CD4-positive, CD25-positive, alpha-beta regulatory T cell (primary cell): ENCODE results near the gene MMEL1. TPM values are rescaled to one million over a fixed set of nuclear protein-coding genes. Genes with fewer than 3 reads are reported as not detected.

Experiments
- ATAC-seq, 2 donors: fragments of 150-1000 bp; cut with Tn5 transposase; one replicate each; pipeline ENCODE4 v1.10.0; 2021; ENCODE audit warnings: low read depth in 2 of 2, moderate number of reproducible peaks in 2 of 2, moderate library complexity in 1 of 2
- DNase-seq, 3 donors: peaks; one replicate each; pipeline versions ENCODE4 v3.0.0 to v3.0.0-alpha.2; 2012 to 2022; ENCODE audit warnings: mixed read lengths in 1 of 3
- H3K27ac ChIP-seq: one replicate; pipeline ENCODE4 v1.7.0; 2013; ENCODE audit warnings: mild to moderate bottlenecking, low read length; ENCODE audit not compliant: insufficient read depth, poor library complexity, severe bottlenecking
- H3K27me3 ChIP-seq: one replicate; pipeline ENCODE4 v1.7.0; 2013; ENCODE audit warnings: low read length; ENCODE audit not compliant: control insufficient read depth, insufficient read depth
- H3K36me3 ChIP-seq: one replicate; pipeline ENCODE4 v1.7.0; 2013; ENCODE audit warnings: mild to moderate bottlenecking, low read length, moderate library complexity; ENCODE audit not compliant: control insufficient read depth, insufficient read depth
- H3K4me1 ChIP-seq: 2 replicates; pipeline ENCODE4 v1.7.0; 2013; ENCODE audit warnings: mild to moderate bottlenecking, low read length; ENCODE audit not compliant: insufficient read depth, control insufficient read depth, poor library complexity, severe bottlenecking
- H3K4me3 ChIP-seq: one replicate; pipeline ENCODE4 v1.7.0; 2013; ENCODE audit warnings: low read depth, mild to moderate bottlenecking, low read length, moderate library complexity
- H3K9me3 ChIP-seq, 2 experiments: 1 replicate in 1 of 2; 2 replicates in 1 of 2; pipeline ENCODE4 v1.7.0; 2013; ENCODE audit warnings: low read length in 2 of 2, mild to moderate bottlenecking in 1 of 2, moderate library complexity in 1 of 2; ENCODE audit not compliant: control insufficient read depth in 2 of 2
- H3K27ac Mint-ChIP-seq, 3 donors: one replicate each; pipeline ENCODE4 v1.8.0; 2020 to 2022; ENCODE audit warnings: mild to moderate bottlenecking in 3 of 3, mixed read lengths in 3 of 3, moderate library complexity in 2 of 3
- H3K27me3 Mint-ChIP-seq: one replicate; pipeline ENCODE4 v1.8.0; 2022; ENCODE audit warnings: mild to moderate bottlenecking, mixed read lengths
- H3K36me3 Mint-ChIP-seq: one replicate; pipeline ENCODE4 v1.8.0; 2020; ENCODE audit warnings: mixed read lengths
- H3K4me1 Mint-ChIP-seq, 4 donors: one replicate each; pipeline ENCODE4 v1.8.0; 2020 to 2022; ENCODE audit warnings: mixed read lengths in 4 of 4, mild to moderate bottlenecking in 1 of 4
- H3K4me3 Mint-ChIP-seq, 4 donors: one replicate each; pipeline ENCODE4 v1.8.0; 2020 to 2022; ENCODE audit warnings: mild to moderate bottlenecking in 4 of 4, mixed read lengths in 4 of 4, moderate library complexity in 3 of 4
- H3K9me3 Mint-ChIP-seq, 7 donors: one replicate each; pipeline ENCODE4 v1.8.0; 2020 to 2022; ENCODE audit warnings: mixed read lengths in 7 of 7, mild to moderate bottlenecking in 3 of 7, moderate library complexity in 2 of 7
- polyA plus RNA-seq, 4 donors: library from polyadenylated mRNA; unstranded; fragments of 300-500 nt; fragmentation: Illumina TruSeq; gene quantifications; one replicate each; pipeline ENCODE4 v1.2.3, GENCODE V29; 2021
- total RNA-seq: library from RNA; stranded (reverse); gene quantifications from one replicate; pipeline ENCODE4 v1.2.3, GENCODE V29; 2022

MMEL1 gene
- total and polyA plus RNA-seq, 5 donors from 2014 or later = 0.79 to 18.1 (median 15.2) TPM

DNA sequence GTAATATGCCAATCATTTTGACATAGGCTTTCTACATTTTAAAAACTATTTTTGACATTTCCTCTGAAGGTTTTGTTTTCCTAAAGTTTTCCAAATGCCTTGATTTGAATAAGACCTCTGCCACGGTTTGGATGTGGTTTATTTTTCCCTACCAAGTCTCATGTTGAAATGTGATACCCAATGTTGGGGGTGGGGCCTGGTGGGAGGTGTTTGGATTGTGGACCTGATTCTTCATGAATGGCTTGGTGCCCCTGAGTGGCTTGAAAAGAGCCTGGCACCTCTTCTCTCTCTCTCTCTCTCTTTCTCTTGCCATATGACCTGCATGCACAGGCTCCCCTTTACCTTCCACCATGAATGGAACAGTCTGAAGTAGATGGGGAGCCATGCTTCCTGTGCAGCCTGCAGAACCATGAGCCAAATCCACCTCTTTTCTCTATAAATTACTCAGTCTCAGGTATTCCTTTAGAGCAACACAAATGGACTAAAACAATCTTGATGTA is 14.8 kb downstream of the MMEL1 start:
- Mint-ChIP-seq H3K4me3 (no peak overlapping the region), H3K4me1 (peaks cover 0 to 7% (median 2%) of the 10 kb centered on the region in 4 donors), H3K27ac (no peak overlapping the region), H3K27me3 (peaks cover 16% of the 10 kb centered on the region), H3K36me3 (peaks cover 8% of the 10 kb centered on the region), H3K9me3 (peaks cover 0 to 39% (median 14%) of the 10 kb centered on the region in 7 donors)
- H3K9me3 ChIP-seq = peaks cover 23 to 24% of the 10 kb centered on the region in 2 experiments
- no peaks in the 10 kb centered on the region for H3K4me1 ChIP-seq
- no peaks in the 10 kb centered on the region for H3K27me3 ChIP-seq
- H3K27ac ChIP-seq = no peak overlapping the region
- DNase-seq (no peak), ATAC-seq (no peak)
- no peak overlapping the region for H3K4me3 ChIP-seq
- no peaks in the 10 kb centered on the region for H3K36me3 ChIP-seq

DNA sequence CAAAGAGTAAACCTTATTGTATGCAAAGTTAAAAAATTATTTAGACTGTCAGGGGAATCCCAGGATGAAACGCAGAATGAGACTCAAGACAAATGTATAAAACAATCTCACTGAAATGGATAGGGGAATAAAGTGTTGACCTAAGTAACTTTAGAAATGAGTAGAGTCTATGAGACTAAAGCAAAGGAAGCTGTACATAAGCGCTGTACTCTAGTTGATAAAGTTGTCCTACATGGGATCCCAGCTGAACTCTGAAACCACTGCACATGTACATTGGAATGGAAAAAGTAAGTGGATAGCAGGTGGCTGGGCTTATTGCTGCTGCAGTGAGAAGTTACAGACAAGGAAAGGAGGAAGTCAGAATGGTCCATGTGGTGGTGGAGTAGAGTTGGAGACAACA is 18.7 kb downstream of the MMEL1 start:
- peaks cover 0 to 7% (median 2%) of the 10 kb centered on the region in 4 donors for H3K4me1 Mint-ChIP-seq
- no peak for ATAC-seq
- peaks cover 10% of the 10 kb centered on the region for H3K27me3 Mint-ChIP-seq

DNA sequence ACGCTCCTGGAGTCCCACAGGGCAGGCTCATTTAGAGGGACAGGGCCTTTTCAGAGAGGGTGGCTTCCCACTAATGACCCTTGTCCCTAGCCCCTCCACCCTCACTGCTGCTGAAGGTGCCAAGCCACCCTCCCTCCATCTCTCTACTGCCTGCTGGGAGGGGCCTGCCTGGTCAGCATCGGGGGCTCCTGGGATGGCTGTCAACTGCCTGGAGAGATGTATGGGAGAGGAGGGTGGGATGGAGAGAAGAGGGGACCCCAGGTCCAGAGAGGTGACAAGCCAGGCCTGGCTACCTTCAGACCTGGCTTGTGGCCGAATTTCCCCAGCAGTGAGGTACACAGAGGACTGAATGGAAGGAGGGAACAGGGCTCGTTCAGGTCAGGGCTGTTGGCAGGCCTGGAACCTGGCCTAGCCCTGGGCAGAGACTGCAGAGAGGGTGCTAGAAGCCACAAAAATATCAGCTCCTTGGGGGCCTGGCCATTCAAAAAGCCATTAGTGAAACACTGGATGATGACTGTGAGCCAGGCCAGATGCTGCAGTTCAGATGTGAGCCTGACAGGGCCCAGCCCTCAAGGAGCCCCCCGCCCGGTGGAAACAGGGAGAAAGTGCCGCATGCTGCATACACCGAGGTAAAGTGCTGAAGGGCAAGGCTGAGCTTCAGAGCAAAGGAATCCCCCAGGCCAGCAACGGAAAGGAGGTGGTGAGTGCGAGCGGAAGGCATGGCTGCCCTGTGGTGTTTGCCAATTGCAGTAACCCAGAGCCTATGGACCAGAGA is 20.0 kb downstream of the MMEL1 start:
- peaks cover 23 to 24% of the 10 kb centered on the region in 2 experiments for H3K9me3 ChIP-seq
- peaks cover 8% of the 10 kb centered on the region for H3K36me3 Mint-ChIP-seq
- H3K9me3 Mint-ChIP-seq = peaks cover 0 to 34% (median 13%) of the 10 kb centered on the region in 7 donors
- H3K27me3 Mint-ChIP-seq = peaks cover 10% of the 10 kb centered on the region
- no peak for DNase-seq
- ATAC-seq = no peak
- H3K27ac ChIP-seq = no peak overlapping the region
- H3K36me3 ChIP-seq = no peaks in the 10 kb centered on the region
- H3K4me3 ChIP-seq = no peak overlapping the region
- no peak overlapping the region for H3K4me3 Mint-ChIP-seq
- peaks cover 0 to 7% (median 2%) of the 10 kb centered on the region in 4 donors for H3K4me1 Mint-ChIP-seq
- H3K27me3 ChIP-seq = no peaks in the 10 kb centered on the region
- H3K27ac Mint-ChIP-seq = no peak overlapping the region
- no peaks in the 10 kb centered on the region for H3K4me1 ChIP-seq

More for the DNA sequence above, 18.7 kb downstream of the MMEL1 start:
- peaks cover 23 to 24% of the 10 kb centered on the region in 2 experiments for H3K9me3 ChIP-seq
- peaks cover 8% of the 10 kb centered on the region for H3K36me3 Mint-ChIP-seq
- no peak overlapping the region for H3K4me3 ChIP-seq
- no peaks in the 10 kb centered on the region for H3K27me3 ChIP-seq
- H3K27ac ChIP-seq = no peak overlapping the region
- no peaks in the 10 kb centered on the region for H3K36me3 ChIP-seq
- no peak for DNase-seq
- H3K27ac Mint-ChIP-seq = no peak overlapping the region
- peaks cover 0 to 36% (median 13%) of the 10 kb centered on the region in 7 donors for H3K9me3 Mint-ChIP-seq
- no peak overlapping the region for H3K4me3 Mint-ChIP-seq
- no peaks in the 10 kb centered on the region for H3K4me1 ChIP-seq

DNA sequence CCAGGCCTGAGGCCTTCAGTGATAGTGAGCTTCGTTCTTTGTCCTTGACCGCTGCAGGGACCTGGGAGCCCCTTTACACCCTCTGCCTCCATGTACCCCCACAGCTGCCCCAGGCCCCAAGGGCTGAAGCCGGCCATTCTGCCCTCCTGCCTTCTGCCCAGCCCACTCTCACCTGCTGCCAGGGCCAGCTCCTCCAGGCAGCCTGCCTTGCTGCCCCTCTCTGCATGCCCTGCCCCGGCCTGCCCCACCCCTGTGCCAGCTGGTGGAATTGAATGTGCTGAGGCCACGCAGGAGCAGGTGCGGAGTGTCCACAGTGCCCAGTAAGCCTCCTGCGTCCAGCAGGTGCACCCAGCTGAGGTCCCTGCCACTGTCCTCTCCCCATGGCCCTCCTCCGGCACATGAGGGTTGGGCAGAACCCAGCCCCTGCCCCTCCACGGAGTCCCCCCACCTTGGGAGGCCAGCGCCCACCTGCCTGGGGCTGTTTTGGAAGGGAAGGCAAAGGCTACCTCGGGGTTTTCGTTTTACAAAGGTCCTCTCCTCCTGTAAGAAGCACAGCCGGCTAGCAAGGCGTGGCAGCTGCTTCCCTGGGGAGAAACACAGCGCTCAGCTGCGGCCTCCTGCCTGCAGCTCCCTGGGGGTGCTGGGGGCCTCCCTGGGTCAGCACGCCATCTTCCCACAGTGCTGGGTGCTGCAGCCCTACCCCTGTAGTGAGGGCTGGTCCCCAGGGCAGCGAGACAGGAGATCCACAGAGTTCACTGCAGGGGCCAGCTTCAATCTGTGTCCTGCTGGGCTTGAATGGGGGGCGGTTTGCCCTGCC is 21.0 kb downstream of the MMEL1 start:
- no peaks in the 10 kb centered on the region for H3K36me3 ChIP-seq
- Mint-ChIP-seq H3K27me3 (peaks cover 10% of the 10 kb centered on the region), H3K4me1 (peaks cover 0 to 7% (median 2%) of the 10 kb centered on the region in 4 donors), H3K4me3 (no peak overlapping the region), H3K9me3 (peaks cover 0 to 34% (median 13%) of the 10 kb centered on the region in 7 donors), H3K36me3 (peaks cover 8% of the 10 kb centered on the region), H3K27ac (no peak overlapping the region)
- H3K4me1 ChIP-seq = no peaks in the 10 kb centered on the region
- H3K9me3 ChIP-seq = peaks cover 23 to 24% of the 10 kb centered on the region in 2 experiments
- DNase-seq (no peak), ATAC-seq (no peak)
- H3K4me3 ChIP-seq = no peak overlapping the region
- H3K27ac ChIP-seq = no peak overlapping the region
- no peaks in the 10 kb centered on the region for H3K27me3 ChIP-seq

DNA sequence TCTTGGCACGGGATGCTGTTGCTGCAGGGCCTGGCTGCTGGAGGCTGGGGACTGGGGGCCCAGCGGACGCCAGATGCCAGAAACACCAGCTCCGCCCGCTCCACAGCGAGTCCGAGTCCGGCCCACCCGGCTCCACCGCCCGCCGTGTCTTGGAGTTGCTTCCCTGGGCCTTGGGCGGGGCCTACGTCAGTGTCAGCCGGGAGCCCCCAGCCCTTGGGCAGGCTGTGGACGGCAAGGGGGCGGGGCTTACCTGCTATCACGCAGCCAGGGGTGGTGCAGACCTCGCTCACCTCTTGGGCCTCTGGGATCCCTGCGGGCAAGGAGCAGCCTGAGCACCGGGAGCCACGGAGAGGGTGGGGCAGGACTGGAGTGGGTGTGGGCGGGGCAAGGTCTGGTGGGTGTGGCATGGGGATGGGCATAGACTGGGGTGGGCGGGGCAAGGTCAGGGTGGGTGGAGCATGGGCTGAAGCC is 21.8 kb downstream of the MMEL1 start:
- Mint-ChIP-seq H3K36me3 (peaks cover 8% of the 10 kb centered on the region), H3K9me3 (peaks cover 0 to 26% (median 13%) of the 10 kb centered on the region in 7 donors), H3K27ac (no peak overlapping the region), H3K27me3 (peaks cover 10% of the 10 kb centered on the region), H3K4me3 (no peak overlapping the region), H3K4me1 (peaks cover 0 to 7% (median 2%) of the 10 kb centered on the region in 4 donors)
- no peak for ATAC-seq
- DNase-seq = peak in 1 of 3 donors; percentile 3
- no peaks in the 10 kb centered on the region for H3K36me3 ChIP-seq
- no peaks in the 10 kb centered on the region for H3K4me1 ChIP-seq
- no peak overlapping the region for H3K4me3 ChIP-seq
- H3K27ac ChIP-seq = no peak overlapping the region
- peaks cover 18% of the 10 kb centered on the region in 2 experiments for H3K9me3 ChIP-seq
- H3K27me3 ChIP-seq = no peaks in the 10 kb centered on the region

DNA sequence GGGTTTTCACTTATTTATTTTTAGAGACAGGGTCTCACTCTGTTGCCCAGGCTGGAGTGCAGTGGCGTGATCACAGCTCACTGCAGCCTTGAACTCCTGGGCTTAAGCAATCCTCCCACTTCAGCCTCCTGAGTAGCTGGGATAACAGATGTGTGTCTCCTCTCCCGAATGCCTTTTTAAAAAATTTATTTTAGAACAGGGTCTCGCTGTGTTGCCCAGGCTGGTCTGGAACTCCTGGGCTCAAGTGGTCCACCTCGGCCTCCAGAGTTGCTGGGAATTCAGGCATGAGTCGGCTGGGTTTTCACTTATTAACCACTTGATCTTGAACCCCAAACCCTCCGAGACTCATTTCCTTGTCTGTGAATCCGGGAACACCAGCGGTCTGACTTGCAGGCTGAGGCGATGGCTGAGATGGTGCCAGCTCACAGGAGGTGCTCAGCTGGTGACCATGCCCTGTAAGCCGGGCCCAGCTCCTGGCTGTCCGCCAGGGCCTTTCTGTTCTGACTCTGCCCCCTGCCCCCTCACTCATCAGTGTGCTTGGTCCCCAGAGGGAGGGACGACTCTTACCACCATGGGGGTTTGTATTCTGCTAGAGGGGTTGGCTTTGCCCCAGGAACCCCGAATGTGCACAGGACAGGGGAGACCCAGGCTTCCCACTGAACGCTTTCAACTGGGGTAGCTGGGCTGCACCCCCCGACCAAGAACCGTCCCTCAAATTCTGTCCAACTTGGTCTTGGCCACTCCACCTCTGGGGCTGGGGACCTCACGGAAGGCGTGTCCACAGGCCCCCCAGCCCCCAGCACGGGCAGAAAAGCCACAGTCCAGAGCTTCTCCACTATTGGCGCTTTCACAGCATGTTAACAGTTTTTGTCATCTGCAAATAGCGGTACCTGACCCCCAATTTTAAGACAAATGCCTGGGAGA is 22.5 kb downstream of the MMEL1 start:
- Histone ChIP-seq H3K36me3 (no peaks in the 10 kb centered on the region), H3K27ac (no peak overlapping the region), H3K4me1 (no peaks in the 10 kb centered on the region), H3K9me3 (peaks cover 12% of the 10 kb centered on the region in 2 experiments), H3K27me3 (no peaks in the 10 kb centered on the region), H3K4me3 (no peak overlapping the region)
- DNase-seq = peak in 1 of 3 donors; percentile 0
- peaks cover 0 to 3% (median under 1%) of the 10 kb centered on the region in 4 donors for H3K4me1 Mint-ChIP-seq
- peaks cover 6% of the 10 kb centered on the region for H3K27me3 Mint-ChIP-seq
- no peak for ATAC-seq
- peaks cover 0 to 21% (median 8%) of the 10 kb centered on the region in 7 donors for H3K9me3 Mint-ChIP-seq
- no peak overlapping the region for H3K4me3 Mint-ChIP-seq
- H3K27ac Mint-ChIP-seq = no peak overlapping the region
- H3K36me3 Mint-ChIP-seq = peaks cover 5% of the 10 kb centered on the region
